ENCODE data around the gene S100A14. TPM values are rescaled to one million over a fixed set of nuclear protein-coding genes. Genes with fewer than 3 reads are reported as not detected.
A peak's percentile ranks its signal among the peaks of the same experiment; 100 is the strongest.

S100A14 gene
- total and polyA plus RNA-seq, 4 donors: 1.7 to 4.4 (median 3.3) TPM

GRCh38 chr1:153608742-153609584 is 7.2 kb downstream of the S100A14 start (continued):
- TF ChIP-seq REST (IDR thresholded peaks at IDR 0.05) (peak; percentile 89), MAX (IDR thresholded peaks at IDR 0.05) (peak; percentile 75), FOXA2 (IDR thresholded peaks at IDR 0.05) (peak; percentile 74), HNF4A (conservative IDR thresholded peaks at IDR 0.05) (peak; percentile 91 to 94)

GRCh38 chr1:153608089-153608682 is 7.9 kb downstream of the S100A14 start:
- Histone ChIP-seq H3K9me3 (ENCODE audit: control insufficient read depth in 4 of 4, low read length in 3 of 4) (no peaks in the 10 kb centered on the region), H3K4me3 (ENCODE audit: low read depth in 1 of 3, low read length in 3 of 3) (peak overlapping the region; percentile 21 to 62 (median 51)), H3K9ac (ENCODE audit: low read depth in 1 of 2, low read length in 2 of 2) (peak overlapping the region in 1 of 2 donors; percentile 94), H3K27me3 (ENCODE audit: control insufficient read depth in 4 of 4, insufficient read depth in 4 of 4, low read length in 3 of 4) (no peaks in the 10 kb centered on the region), H3K4me1 (ENCODE audit: control insufficient read depth in 4 of 4, insufficient read depth in 4 of 4, low read length in 3 of 4) (peaks cover 12 to 37% (median 27%) of the 10 kb centered on the region in 4 donors), H3K27ac (ENCODE audit: low read depth in 1 of 2, low read length in 2 of 2) (peak overlapping the region; percentile 94 to 99), H3K36me3 (ENCODE audit: control insufficient read depth in 4 of 4, insufficient read depth in 3 of 4, low read depth in 1 of 4, low read length in 3 of 4) (peaks cover 0 to 10% (median 5%) of the 10 kb centered on the region in 4 donors)
- WGBS: 80% methylated on average over 7 of the region's 7 CpGs
- TF ChIP-seq MAX (IDR thresholded peaks at IDR 0.05) (no peak), EGR1 (IDR thresholded peaks at IDR 0.05; ENCODE audit: low read depth in 2 of 2) (no peak), NR2F2 (IDR thresholded peaks at IDR 0.05) (no peak), SP1 (IDR thresholded peaks at IDR 0.05) (no peak), CTCF (IDR thresholded peaks at IDR 0.05; ENCODE audit: low read depth, low read length, missing input control) (no peak), FOXA1 (IDR thresholded peaks at IDR 0.05) (no peak), RAD21 (IDR thresholded peaks at IDR 0.05) (no peak), ZBTB33 (IDR thresholded peaks at IDR 0.05) (no peak), FOXA2 (IDR thresholded peaks at IDR 0.05) (no peak), HNF4A (conservative IDR thresholded peaks at IDR 0.05) (no peak), RXRA (IDR thresholded peaks at IDR 0.05) (no peak), HNF4G (IDR thresholded peaks at IDR 0.05) (no peak), JUND (IDR thresholded peaks at IDR 0.05) (no peak), GABPA (IDR thresholded peaks at IDR 0.05 in 1 of 2, conservative IDR thresholded peaks at IDR 0.05 in 1 of 2) (no peak)
- no peak for DNase-seq (ENCODE audit: low spot score)
